ENCODE measurements around the gene RERE.

DNA sequence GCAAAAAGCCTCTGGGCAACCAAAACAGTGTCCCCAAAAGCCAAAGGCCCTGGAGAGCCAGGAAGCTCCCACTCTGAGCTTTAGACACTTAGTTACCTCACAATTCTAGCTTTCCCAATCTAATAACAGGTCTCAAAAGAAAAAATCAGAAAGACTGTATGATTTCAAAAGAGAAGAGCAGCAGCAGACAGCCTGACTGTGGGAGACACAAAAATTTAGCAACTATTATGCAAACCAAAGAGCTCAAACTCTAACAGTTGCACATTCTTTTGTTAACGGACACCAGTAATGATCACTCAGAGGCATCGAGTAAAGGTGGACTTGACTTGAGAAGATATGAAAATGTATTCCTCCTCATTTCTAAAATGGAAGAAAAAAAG is 339.5 kb downstream of the RERE start:
- TF ChIP-seq EZH2 (IDR thresholded peaks at IDR 0.05; ENCODE audit: low read depth, unreplicated experiment) (no peak), EZH2phosphoT487 (IDR thresholded peaks at IDR 0.05; ENCODE audit: unreplicated experiment) (no peak), CREB1 (CRISPR knock-in tag; IDR thresholded peaks at IDR 0.05; ENCODE audit: low read depth) (no peak), POLR2AphosphoS5 (IDR thresholded peaks at IDR 0.05; ENCODE audit: low read depth) (no peak), JUNB (IDR thresholded peaks at IDR 0.05; ENCODE audit: unreplicated experiment) (no peak), NANOG (IDR thresholded peaks at IDR 0.05; ENCODE audit: borderline replicate concordance) (no peak), ZNF114 (CRISPR knock-in tag; IDR thresholded peaks at IDR 0.05) (no peak)
- TF ChIP-seq, protein P1, sequence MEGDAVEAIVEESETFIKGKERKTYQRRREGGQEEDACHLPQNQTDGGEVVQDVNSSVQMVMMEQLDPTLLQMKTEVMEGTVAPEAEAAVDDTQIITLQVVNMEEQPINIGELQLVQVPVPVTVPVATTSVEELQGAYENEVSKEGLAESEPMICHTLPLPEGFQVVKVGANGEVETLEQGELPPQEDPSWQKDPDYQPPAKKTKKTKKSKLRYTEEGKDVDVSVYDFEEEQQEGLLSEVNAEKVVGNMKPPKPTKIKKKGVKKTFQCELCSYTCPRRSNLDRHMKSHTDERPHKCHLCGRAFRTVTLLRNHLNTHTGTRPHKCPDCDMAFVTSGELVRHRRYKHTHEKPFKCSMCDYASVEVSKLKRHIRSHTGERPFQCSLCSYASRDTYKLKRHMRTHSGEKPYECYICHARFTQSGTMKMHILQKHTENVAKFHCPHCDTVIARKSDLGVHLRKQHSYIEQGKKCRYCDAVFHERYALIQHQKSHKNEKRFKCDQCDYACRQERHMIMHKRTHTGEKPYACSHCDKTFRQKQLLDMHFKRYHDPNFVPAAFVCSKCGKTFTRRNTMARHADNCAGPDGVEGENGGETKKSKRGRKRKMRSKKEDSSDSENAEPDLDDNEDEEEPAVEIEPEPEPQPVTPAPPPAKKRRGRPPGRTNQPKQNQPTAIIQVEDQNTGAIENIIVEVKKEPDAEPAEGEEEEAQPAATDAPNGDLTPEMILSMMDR (conservative IDR thresholded peaks at IDR 0.05; ENCODE audit: low read depth in 2 of 2): no peak
- TF ChIP-seq, protein P2, sequence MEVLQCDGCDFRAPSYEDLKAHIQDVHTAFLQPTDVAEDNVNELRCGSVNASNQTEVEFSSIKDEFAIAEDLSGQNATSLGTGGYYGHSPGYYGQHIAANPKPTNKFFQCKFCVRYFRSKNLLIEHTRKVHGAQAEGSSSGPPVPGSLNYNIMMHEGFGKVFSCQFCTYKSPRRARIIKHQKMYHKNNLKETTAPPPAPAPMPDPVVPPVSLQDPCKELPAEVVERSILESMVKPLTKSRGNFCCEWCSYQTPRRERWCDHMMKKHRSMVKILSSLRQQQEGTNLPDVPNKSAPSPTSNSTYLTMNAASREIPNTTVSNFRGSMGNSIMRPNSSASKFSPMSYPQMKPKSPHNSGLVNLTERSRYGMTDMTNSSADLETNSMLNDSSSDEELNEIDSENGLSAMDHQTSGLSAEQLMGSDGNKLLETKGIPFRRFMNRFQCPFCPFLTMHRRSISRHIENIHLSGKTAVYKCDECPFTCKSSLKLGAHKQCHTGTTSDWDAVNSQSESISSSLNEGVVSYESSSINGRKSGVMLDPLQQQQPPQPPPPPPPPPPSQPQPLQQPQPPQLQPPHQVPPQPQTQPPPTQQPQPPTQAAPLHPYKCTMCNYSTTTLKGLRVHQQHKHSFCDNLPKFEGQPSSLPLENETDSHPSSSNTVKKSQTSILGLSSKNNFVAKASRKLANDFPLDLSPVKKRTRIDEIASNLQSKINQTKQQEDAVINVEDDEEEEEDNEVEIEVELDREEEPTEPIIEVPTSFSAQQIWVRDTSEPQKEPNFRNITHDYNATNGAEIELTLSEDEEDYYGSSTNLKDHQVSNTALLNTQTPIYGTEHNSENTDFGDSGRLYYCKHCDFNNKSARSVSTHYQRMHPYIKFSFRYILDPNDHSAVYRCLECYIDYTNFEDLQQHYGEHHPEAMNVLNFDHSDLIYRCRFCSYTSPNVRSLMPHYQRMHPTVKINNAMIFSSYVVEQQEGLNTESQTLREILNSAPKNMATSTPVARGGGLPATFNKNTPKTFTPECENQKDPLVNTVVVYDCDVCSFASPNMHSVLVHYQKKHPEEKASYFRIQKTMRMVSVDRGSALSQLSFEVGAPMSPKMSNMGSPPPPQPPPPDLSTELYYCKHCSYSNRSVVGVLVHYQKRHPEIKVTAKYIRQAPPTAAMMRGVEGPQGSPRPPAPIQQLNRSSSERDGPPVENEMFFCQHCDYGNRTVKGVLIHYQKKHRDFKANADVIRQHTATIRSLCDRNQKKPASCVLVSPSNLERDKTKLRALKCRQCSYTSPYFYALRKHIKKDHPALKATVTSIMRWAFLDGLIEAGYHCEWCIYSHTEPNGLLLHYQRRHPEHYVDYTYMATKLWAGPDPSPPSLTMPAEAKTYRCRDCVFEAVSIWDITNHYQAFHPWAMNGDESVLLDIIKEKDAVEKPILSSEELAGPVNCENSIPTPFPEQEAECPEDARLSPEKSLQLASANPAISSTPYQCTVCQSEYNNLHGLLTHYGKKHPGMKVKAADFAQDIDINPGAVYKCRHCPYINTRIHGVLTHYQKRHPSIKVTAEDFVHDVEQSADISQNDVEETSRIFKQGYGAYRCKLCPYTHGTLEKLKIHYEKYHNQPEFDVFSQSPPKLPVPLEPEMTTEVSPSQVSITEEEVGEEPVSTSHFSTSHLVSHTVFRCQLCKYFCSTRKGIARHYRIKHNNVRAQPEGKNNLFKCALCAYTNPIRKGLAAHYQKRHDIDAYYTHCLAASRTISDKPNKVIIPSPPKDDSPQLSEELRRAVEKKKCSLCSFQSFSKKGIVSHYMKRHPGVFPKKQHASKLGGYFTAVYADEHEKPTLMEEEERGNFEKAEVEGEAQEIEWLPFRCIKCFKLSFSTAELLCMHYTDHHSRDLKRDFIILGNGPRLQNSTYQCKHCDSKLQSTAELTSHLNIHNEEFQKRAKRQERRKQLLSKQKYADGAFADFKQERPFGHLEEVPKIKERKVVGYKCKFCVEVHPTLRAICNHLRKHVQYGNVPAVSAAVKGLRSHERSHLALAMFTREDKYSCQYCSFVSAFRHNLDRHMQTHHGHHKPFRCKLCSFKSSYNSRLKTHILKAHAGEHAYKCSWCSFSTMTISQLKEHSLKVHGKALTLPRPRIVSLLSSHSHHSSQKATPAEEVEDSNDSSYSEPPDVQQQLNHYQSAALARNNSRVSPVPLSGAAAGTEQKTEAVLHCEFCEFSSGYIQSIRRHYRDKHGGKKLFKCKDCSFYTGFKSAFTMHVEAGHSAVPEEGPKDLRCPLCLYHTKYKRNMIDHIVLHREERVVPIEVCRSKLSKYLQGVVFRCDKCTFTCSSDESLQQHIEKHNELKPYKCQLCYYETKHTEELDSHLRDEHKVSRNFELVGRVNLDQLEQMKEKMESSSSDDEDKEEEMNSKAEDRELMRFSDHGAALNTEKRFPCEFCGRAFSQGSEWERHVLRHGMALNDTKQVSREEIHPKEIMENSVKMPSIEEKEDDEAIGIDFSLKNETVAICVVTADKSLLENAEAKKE (CRISPR knock-in tag; IDR thresholded peaks at IDR 0.05): no peak
- TF ChIP-seq, protein P3, sequence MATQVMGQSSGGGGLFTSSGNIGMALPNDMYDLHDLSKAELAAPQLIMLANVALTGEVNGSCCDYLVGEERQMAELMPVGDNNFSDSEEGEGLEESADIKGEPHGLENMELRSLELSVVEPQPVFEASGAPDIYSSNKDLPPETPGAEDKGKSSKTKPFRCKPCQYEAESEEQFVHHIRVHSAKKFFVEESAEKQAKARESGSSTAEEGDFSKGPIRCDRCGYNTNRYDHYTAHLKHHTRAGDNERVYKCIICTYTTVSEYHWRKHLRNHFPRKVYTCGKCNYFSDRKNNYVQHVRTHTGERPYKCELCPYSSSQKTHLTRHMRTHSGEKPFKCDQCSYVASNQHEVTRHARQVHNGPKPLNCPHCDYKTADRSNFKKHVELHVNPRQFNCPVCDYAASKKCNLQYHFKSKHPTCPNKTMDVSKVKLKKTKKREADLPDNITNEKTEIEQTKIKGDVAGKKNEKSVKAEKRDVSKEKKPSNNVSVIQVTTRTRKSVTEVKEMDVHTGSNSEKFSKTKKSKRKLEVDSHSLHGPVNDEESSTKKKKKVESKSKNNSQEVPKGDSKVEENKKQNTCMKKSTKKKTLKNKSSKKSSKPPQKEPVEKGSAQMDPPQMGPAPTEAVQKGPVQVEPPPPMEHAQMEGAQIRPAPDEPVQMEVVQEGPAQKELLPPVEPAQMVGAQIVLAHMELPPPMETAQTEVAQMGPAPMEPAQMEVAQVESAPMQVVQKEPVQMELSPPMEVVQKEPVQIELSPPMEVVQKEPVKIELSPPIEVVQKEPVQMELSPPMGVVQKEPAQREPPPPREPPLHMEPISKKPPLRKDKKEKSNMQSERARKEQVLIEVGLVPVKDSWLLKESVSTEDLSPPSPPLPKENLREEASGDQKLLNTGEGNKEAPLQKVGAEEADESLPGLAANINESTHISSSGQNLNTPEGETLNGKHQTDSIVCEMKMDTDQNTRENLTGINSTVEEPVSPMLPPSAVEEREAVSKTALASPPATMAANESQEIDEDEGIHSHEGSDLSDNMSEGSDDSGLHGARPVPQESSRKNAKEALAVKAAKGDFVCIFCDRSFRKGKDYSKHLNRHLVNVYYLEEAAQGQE (IDR thresholded peaks at IDR 0.05; ENCODE audit: unreplicated experiment): no peak
- TF ChIP-seq, protein P4, sequence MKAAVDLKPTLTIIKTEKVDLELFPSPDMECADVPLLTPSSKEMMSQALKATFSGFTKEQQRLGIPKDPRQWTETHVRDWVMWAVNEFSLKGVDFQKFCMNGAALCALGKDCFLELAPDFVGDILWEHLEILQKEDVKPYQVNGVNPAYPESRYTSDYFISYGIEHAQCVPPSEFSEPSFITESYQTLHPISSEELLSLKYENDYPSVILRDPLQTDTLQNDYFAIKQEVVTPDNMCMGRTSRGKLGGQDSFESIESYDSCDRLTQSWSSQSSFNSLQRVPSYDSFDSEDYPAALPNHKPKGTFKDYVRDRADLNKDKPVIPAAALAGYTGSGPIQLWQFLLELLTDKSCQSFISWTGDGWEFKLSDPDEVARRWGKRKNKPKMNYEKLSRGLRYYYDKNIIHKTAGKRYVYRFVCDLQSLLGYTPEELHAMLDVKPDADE (IDR thresholded peaks at IDR 0.05): no peak
